Loucy (cell line): ENCODE measurements around the gene MMP21.

Experiments used
- EZH2phosphoT487 ChIP-seq: fragments of 200-600 bp; IDR thresholded peaks from 2 replicates; pipeline ENCODE4 v1.6.1; 2018; ENCODE audit warnings: antibody characterized with exemption, mild to moderate bottlenecking, moderate library complexity, borderline replicate concordance
- TF ChIP-seq, protein P1 (sequence below): fragments of 200-600 bp; sonication (generic); conservative IDR thresholded peaks from 2 replicates; pipeline ENCODE4 v1.5.1; 2014; ENCODE audit warnings: mild to moderate bottlenecking, antibody characterized with exemption, low read length

DNA sequence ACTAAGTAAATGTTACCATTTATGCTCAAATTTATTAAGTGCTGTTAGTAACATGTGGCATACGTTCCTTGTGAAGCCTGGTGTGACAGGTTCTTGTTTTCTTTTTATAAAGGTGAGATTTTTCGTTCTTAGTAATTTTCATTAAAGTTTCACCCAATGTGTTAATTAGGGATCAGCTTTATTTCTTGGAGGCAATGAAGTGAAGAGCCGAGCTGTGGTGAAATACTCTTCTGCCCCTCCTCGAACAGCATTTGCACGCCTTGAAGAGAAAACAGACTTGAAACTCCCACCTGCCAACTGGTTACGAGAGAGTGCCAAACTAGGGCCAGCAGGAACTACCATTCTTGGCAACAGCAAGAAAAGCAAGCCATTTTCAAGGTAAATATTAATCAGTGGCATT lies 54.6 kb downstream of the MMP21 start:
- TF ChIP-seq, protein P1, sequence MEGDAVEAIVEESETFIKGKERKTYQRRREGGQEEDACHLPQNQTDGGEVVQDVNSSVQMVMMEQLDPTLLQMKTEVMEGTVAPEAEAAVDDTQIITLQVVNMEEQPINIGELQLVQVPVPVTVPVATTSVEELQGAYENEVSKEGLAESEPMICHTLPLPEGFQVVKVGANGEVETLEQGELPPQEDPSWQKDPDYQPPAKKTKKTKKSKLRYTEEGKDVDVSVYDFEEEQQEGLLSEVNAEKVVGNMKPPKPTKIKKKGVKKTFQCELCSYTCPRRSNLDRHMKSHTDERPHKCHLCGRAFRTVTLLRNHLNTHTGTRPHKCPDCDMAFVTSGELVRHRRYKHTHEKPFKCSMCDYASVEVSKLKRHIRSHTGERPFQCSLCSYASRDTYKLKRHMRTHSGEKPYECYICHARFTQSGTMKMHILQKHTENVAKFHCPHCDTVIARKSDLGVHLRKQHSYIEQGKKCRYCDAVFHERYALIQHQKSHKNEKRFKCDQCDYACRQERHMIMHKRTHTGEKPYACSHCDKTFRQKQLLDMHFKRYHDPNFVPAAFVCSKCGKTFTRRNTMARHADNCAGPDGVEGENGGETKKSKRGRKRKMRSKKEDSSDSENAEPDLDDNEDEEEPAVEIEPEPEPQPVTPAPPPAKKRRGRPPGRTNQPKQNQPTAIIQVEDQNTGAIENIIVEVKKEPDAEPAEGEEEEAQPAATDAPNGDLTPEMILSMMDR = no peak
- TF ChIP-seq EZH2phosphoT487 = no peak
